Sigmoid colon (tissue), 7 donors: ENCODE data around the gene IMMT. TPM values are rescaled to one million over a fixed set of nuclear protein-coding genes. Genes with fewer than 3 reads are reported as not detected.

Experiments
- DNase-seq: peaks from one replicate; pipeline ENCODE4 v3.0.0-alpha.2; 2019
- H3K27ac ChIP-seq, 4 donors: fragments of 200-600 bp; sonication (generic); one replicate each; pipeline ENCODE4 v1.5.1; 2016 to 2019; ENCODE audit warnings: mild to moderate bottlenecking in 1 of 4
- H3K27me3 ChIP-seq, 3 donors: fragments of 200-600 bp; sonication (generic); one replicate each; pipeline ENCODE4 v1.5.1; 2019; ENCODE audit warnings: mild to moderate bottlenecking in 1 of 3
- H3K36me3 ChIP-seq, 4 donors: fragments of 200-600 bp; sonication (generic); one replicate each; pipeline ENCODE4 v1.5.1; 2016 to 2019
- H3K4me1 ChIP-seq, 4 donors: fragments of 200-600 bp; sonication (generic); one replicate each; pipeline ENCODE4 v1.5.1; 2017 to 2019
- H3K4me3 ChIP-seq, 4 donors: fragments of 200-600 bp; sonication (generic); one replicate each; pipeline ENCODE4 v1.5.1; 2017 to 2019; ENCODE audit warnings: mild to moderate bottlenecking in 2 of 4, moderate library complexity in 1 of 4
- H3K9me3 ChIP-seq, 4 donors: fragments of 200-600 bp in 3 of 4; sonication (generic) in 3 of 4; one replicate each; pipeline versions ENCODE4 v1.5.1 to v1.6.1; 2013 to 2019
- CTCF ChIP-seq, 4 experiments: fragments of 450-650 bp in 3 of 4; fragments of 200-600 bp in 1 of 4; IDR thresholded peaks; one replicate each; pipeline ENCODE4 v1.5.1; 2016 to 2019; ENCODE audit warnings: antibody characterized with exemption in 4 of 4, mild to moderate bottlenecking in 3 of 4, moderate library complexity in 2 of 4
- EP300 ChIP-seq, 4 donors: sonication (generic); formaldehyde crosslinking; IDR thresholded peaks; one replicate each; pipeline ENCODE4 v1.6.1; 2017; ENCODE audit warnings: antibody characterized with exemption in 4 of 4
- POLR2A ChIP-seq, 2 donors: fragments of 450-650 bp; IDR thresholded peaks; one replicate each; pipeline ENCODE4 v1.6.1; 2016; ENCODE audit warnings: antibody characterized with exemption in 2 of 2, mild to moderate bottlenecking in 2 of 2, moderate library complexity in 2 of 2
- POLR2AphosphoS5 ChIP-seq, 4 donors: sonication (generic); formaldehyde crosslinking; IDR thresholded peaks; one replicate each; pipeline ENCODE4 v1.6.1; 2017; ENCODE audit warnings: antibody characterized with exemption in 4 of 4
- WGBS, 2 donors: extraction: QIAGEN DNeasy Blood & Tissue Kit; methylation state at CpG; one replicate each; pipeline ENCODE4 v1.1.7; 2013; 5-methylcytosine and 5-hydroxymethylcytosine counted together
- intact Hi-C: fragments of 100-400 bp; cut with DNase I; formaldehyde crosslinking; loops from one replicate; pipeline ENCODE4 v1.15.1; 2023
- polyA plus RNA-seq, 3 donors: library from polyadenylated mRNA; stranded (reverse); fragments of 200-250 nt; gene quantifications; one replicate each; pipeline ENCODE4 v1.2.3, GENCODE V29; 2013
- total RNA-seq, 4 donors: library from RNA; depleted of rRNA; stranded (reverse); fragments of >200 nt; gene quantifications; one replicate each; pipeline ENCODE4 v1.1.0, GENCODE V29; 2016
- donor health status: healthy with polysubstance abuse.
- donor health status: Bipolar disorder and iron deficiency.
- donor health status: healthy.

The IMMT gene
- total and polyA plus RNA-seq, 7 donors: 46.1 to 90.2 (median 48.2) TPM

DNA sequence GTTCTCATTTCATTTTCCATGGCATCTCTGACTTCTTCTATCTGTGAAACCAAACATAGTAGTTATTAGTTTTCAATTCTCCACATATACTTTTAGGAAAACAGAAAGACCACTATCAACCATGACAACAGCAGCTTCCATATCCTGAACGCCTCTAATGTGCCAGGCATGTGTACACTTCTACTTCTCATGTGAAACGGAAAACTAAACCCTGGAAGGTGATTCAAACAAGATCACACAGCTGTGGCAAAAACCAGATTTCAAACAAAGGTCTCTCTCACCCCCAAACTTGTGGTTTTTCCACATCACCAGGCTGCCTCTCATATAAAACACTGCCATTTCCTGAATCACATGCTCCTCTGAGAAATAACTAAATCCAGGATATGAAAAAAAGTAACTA, 47.5 kb downstream of the IMMT start:
- Histone ChIP-seq H3K36me3 (peaks cover 51 to 92% (median 72%) of the 10 kb centered on the region in 4 donors), H3K27me3 (no peaks in the 10 kb centered on the region), H3K9me3 (no peaks in the 10 kb centered on the region), H3K27ac (no peak overlapping the region), H3K4me1 (no peaks in the 10 kb centered on the region), H3K4me3 (no peak overlapping the region)
- intact Hi-C loops: no loop called here
- TF ChIP-seq POLR2AphosphoS5 (IDR thresholded peaks at IDR 0.05): no peak
- 68 to 90% methylated on average over 2 of the region's 2 CpGs for WGBS, 2 donors
- no peak for DNase-seq

DNA sequence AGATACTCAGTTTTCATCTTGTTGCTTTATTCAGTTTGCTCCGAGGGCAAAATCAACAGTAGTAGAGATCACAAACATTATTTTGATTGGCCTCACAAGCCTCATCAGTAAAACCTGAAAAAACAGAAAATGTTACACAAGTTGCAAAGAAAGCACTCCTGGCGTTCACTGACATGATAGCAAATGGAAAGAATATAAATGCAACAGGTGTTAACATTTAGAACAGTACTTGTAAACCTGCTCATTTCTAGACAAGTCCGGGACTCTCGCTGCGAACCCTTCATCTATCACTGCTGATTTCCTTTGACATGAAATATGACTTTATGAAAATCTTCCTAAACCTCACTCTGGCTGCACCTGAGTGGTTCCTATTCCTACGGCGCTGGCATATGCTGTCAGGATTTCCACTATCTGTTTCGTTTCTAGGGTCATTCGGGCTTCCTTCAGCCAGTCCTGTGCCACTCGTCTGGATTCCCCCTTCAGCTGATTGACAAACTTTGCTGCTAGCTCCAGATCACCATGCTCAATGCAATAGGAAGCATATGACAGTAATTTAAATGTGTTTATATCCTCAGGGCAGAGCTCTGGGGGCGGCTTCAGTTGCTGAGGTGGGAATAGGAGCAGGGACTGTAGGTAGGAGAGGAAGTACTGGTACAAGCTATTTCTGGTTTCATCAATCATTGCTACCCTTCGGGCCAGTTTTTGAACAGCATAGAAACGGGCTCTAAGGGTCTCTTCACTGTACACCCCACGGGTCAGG, 51.2 kb downstream of the IMMT start:
- intact Hi-C loops: no loop called here
- Histone ChIP-seq H3K9me3 (no peaks in the 10 kb centered on the region), H3K36me3 (peaks cover 55 to 100% (median 59%) of the 10 kb centered on the region in 4 donors), H3K4me1 (no peaks in the 10 kb centered on the region), H3K4me3 (no peak overlapping the region), H3K27ac (no peak overlapping the region), H3K27me3 (no peaks in the 10 kb centered on the region)
- 90 to 93% methylated on average over 14 of the region's 14 CpGs for WGBS, 2 donors
- TF ChIP-seq CTCF (IDR thresholded peaks at IDR 0.05) (no peak), POLR2A (IDR thresholded peaks at IDR 0.05) (no peak), POLR2AphosphoS5 (IDR thresholded peaks at IDR 0.05) (no peak), EP300 (IDR thresholded peaks at IDR 0.05) (no peak)
- no peak for DNase-seq

- no peaks in the 10 kb centered on the region for H3K4me1 ChIP-seq
- H3K27ac ChIP-seq: no peak overlapping the region
- intact Hi-C loops: no loop called here
- H3K4me3 ChIP-seq: no peak overlapping the region
- 89 to 94% methylated on average over 6 of the region's 6 CpGs for WGBS, 2 donors
- H3K9me3 ChIP-seq: no peaks in the 10 kb centered on the region
- no peaks in the 10 kb centered on the region for H3K27me3 ChIP-seq
- DNase-seq: no peak
- TF ChIP-seq POLR2AphosphoS5 (IDR thresholded peaks at IDR 0.05): no peak
- TF ChIP-seq EP300 (IDR thresholded peaks at IDR 0.05): no peak
- no peak for TF ChIP-seq POLR2A (IDR thresholded peaks at IDR 0.05)
- no peak for TF ChIP-seq CTCF (IDR thresholded peaks at IDR 0.05)
- peaks cover 50 to 100% (median 59%) of the 10 kb centered on the region in 4 donors for H3K36me3 ChIP-seq
These were observed 52.0 kb downstream of the IMMT start for GRCh38 chr2:86143307-86143706.

DNA sequence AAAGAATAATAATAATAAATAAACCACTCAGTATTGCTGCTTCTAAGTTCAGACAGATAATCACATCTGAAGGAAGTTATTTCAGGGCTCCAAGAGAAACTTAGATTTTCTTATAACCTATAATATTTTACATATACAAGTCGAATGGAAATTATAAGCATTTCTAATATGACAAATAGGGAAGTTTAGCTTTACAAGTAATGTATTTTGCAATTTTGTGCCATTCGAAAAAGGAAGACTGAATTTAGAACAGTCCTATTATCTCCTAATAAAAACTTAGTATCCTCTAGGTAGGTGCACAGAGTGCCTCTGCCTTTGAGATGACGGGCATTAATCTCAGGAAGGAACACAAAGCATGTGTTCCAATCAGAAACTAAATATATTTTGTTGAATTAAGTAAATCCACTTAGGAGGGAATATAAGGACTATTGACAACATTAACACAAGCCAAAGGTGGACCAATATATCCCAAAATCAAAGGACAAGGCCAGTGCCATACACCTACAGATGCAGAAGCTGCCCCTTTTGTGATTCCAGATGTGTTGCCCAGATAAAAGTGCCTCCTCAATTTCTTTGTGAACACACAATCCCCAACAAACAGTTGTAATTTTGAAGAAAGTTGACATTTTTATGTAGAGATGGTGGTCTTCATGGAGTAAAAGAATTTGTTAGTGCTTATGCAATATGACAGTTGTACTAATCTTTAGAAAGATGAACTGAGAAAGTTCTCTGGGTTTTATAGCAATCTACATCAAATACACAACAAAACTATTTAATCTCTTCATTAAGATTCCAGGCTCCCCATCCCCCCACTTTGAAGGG, 52.6 kb downstream of the IMMT start:
- Histone ChIP-seq H3K4me3 (no peak overlapping the region), H3K27ac (no peak overlapping the region), H3K9me3 (no peaks in the 10 kb centered on the region), H3K27me3 (no peaks in the 10 kb centered on the region), H3K4me1 (no peaks in the 10 kb centered on the region), H3K36me3 (peaks cover 46 to 100% (median 61%) of the 10 kb centered on the region in 4 donors)
- no peak for TF ChIP-seq POLR2A (IDR thresholded peaks at IDR 0.05)
- no peak for DNase-seq
- WGBS, 2 donors: 78 to 81% methylated on average over 3 of the region's 3 CpGs
- intact Hi-C loops: no loop called here

DNA sequence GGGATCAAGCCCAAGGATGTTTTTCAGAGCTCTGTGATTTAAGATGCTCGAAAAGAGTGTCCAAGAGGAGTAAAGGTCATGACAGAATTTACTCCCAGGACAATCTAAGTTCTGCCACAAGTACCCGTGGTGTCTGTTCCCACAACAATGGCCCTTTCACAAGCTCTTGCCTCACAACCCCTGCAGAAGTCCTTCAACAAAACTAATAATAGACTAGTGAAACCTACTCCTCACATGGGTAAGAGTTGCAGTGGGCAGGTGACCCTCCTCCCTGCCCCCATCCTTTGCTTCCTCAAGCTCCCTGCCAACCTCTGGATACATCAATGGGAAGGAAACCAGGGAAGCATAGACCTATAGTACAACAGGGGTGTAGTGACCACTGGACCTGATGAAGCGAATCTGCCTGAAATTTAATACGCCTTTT, 54.3 kb downstream of the IMMT start:
- intact Hi-C loops: no loop called here
- DNase-seq: no peak
- Histone ChIP-seq H3K4me3 (no peak overlapping the region), H3K27me3 (no peaks in the 10 kb centered on the region), H3K4me1 (no peaks in the 10 kb centered on the region), H3K36me3 (peaks cover 46 to 100% (median 55%) of the 10 kb centered on the region in 4 donors), H3K9me3 (no peaks in the 10 kb centered on the region), H3K27ac (no peak overlapping the region)
- 72 to 85% methylated on average over 4 of the region's 4 CpGs for WGBS, 2 donors
- no peak for TF ChIP-seq CTCF (IDR thresholded peaks at IDR 0.05)
- peak in 2 of 4 donors; percentile 10 to 12 for TF ChIP-seq POLR2AphosphoS5 (IDR thresholded peaks at IDR 0.05)
- TF ChIP-seq EP300 (IDR thresholded peaks at IDR 0.05): no peak
- TF ChIP-seq POLR2A (IDR thresholded peaks at IDR 0.05): no peak
